ENCODE results near the gene NUF2.

- TF ChIP-seq CTCF (IDR thresholded peaks at IDR 0.05) (no peak), POLR2AphosphoS5 (IDR thresholded peaks at IDR 0.05; ENCODE audit: insufficient read depth in 1 of 2, low read depth in 1 of 2) (no peak), POLR2A (IDR thresholded peaks at IDR 0.05) (no peak)
These were observed 30.2 kb downstream of the NUF2 start for GRCh38 chr1:163351912-163352311.
